Left renal pelvis (tissue), 4 donors: ENCODE results near the gene SOWAHC. TPM values are rescaled to one million over a fixed set of nuclear protein-coding genes. Genes with fewer than 3 reads are reported as not detected.
"Not testable (repeated sequence)": the region's sequence is repeated elsewhere in the genome, so short reads cannot be mapped to it uniquely, and the experiment has no call there.

ENCODE experiments used
- DNase-seq, 4 donors: peaks; one replicate each; pipeline ENCODE4 v3.0.0-alpha.2; 2013; ENCODE audit warnings: low read depth in 4 of 4, low spot score in 3 of 4
- polyA plus RNA-seq, 4 donors: library from polyadenylated mRNA; unstranded; fragments of 120-200 nt; gene quantifications; one replicate each; pipeline ENCODE4 v1.2.1, GENCODE V29; 2013; ENCODE audit not compliant: insufficient read length in 4 of 4

SOWAHC gene
- polyA plus RNA-seq, 4 donors: 13.7 to 20.2 (median 18.1) TPM

DNA sequence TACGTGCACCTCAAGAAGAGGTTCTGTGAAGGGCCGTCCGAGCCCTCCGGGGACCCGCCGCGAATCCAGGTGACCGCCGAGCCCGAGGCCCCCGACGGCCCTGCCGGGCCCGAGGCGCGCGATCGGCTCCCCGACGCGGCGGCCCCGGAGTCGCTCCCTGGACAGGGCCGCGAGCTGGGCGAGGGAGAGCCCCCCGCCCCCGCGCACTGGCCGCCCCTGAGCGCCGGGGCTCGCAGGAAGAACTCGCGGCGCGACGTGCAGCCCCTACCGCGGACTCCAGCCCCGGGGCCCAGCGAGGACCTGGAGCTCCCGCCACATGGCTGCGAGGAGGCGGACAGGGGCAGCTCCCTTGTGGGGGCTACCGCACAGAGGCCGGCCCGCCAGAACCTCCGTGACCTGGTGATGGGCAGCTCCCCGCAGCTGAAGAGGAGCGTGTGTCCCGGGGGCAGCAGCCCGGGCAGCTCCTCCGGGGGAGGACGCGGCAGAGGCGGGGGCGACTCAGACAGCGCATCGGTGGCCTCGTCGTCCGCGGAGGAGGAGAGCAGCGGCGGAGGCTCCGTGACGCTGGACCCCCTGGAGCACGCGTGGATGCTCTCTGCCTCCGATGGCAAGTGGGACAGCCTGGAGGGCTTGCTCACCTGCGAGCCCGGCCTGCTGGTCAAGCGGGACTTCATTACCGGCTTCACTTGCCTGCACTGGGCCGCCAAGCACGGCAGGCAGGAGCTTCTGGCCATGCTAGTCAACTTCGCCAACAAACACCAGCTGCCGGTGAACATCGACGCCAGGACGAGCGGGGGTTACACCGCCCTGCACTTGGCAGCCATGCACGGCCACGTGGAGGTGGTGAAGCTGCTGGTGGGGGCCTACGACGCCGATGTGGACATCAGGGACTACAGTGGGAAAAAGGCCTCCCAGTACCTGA, 812 bp downstream of the SOWAHC start:
- no peak for DNase-seq

DNA sequence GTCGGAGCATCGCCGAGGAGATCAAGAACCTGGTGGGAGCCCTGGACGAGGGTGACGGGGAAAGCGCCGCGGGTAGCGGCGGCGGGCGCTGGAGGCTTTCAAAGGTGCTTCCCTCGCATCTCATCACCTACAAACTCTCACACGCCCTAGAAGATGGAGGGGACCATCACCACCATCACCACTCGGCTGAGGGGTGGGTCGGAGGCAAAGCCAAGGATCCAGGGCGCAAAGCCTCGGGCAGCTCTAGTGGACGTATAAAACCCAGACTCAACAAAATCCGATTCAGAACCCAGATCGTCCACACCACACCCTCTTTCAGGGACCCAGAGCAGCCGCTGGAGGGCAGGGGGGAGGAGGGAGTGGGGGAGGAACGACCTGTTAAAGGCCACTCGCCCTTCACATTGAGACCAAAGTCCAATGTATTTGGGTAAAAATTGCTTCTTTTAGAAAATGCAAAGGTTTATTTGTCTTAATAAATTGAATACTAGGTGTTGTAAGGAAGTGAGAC, 1.5 kb downstream of the SOWAHC start:
- no peak for DNase-seq

DNA sequence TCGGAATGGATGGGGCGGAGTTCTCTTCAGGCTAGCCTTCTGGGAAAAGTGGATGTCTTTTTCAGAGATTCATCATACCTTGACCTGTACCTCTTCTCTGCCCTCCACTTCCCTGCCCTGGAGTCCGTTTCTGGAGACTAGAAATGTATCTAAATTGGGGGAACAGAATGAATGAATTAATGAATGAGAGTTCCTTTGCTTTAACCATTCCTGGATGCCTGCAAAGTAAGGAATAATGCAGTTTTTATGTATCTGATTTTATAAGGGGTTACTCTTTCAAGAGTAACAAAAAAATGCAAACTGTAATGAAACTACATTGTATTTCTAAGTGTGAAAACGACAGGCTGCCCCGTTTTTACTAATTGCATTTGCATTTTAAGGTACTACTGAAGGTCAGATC, 2.0 kb downstream of the SOWAHC start:
- no peak for DNase-seq

DNA sequence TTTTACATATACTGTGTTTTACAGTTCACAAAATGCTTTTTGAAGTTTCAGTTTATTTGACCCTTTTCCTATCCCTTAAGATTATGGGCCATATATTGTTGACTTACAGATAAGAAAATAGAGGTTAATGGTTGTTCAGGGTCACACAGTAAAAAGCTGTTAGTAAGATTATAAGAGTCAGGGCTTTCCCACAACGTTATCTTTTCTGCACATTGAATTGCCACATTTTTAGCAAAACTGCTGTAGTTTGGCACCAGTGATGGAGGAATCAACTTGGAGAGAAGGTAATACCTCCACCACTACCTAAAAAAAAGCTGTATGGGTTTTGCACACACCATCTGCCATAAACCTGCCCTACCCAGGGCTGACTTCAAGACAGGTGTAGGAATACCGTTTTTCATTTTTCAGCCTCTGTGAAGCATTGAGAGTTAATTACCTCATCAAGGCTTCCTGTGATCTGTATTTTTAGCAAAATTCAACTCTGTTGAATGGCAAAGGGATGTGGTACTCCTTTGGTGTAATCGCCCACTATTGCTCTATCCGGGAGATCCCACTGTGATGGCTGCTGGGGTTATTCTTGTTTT, 5.0 kb downstream of the SOWAHC start:
- DNase-seq: no peak

DNA sequence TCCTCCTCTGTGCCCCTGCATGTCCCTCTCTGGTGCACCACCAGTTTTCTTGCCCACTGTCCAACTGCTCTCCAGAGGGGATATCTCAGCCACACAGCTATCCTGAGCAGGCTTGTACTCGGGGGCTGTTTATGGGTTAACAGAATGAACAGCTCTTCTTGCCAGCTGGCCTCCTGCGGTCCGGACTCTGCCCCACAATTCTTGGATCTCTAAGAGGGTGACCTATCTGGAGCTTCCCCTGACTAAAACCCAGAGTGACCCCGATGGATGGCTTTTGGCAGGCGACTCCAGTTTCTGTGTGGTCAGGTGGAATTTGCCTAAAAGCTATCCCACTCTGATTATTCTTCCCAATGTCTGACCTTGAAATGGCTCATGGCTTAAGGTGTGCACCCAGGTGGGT, 9.1 kb downstream of the SOWAHC start:
- DNase-seq: no peak

DNA sequence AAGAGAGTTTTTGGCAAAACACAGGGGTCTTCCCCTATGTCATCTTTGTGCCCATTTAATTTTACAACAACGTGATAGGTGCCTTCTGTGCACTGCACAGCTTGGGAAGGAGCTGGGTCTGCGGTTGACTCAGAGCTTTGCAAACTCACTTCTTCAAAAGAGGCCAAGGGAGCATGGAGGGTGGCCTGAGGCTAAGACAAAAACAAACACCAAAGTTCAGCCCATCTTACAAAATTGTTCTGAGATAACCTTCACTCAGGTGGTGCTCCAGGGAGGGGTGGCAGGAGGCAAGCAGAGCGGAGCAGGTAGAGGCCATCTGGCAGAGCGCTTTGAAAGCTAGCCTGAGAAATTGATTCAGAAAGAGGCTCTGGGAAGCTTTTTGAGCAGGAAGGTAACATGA, 9.8 kb downstream of the SOWAHC start:
- no peak for DNase-seq

DNA sequence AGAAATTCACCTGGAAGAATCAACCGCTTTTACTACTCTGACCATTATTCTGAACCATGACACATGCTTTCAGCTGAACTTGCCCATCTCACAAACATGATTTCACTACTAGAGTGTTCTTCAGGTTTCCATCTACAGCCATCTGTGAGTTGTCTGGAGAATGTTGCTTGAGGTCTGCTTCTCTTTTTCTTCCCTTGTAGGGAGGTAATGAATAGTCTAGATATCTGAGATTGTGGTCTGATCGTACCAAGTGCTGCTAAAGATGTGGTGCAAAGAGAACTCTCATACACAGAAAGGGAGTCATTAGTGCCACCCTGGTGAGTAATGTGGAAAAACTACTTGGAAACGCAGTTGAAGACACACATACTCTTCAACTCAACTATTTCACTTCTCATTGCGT, 10.2 kb downstream of the SOWAHC start:
- no peak for DNase-seq

DNA sequence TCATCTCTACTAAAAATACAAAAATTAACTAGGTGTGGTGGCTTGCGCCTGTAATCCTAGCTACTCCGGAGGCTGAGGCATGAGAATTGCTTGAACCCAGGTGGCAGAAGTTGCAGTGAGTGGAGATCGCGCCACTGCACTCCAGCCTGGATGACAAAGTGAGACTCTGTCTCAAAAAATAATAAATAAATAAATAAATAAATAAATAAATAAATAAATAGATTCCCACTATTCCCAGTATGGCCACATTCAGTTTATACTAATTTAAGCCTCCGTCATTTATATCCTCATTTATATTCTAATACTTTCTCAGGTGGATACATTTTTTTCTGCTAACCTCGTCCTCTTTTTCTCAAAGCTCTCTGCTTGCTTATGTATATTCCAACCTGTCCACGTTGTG, 14.2 kb downstream of the SOWAHC start:
- DNase-seq: not testable (repeated sequence)

DNA sequence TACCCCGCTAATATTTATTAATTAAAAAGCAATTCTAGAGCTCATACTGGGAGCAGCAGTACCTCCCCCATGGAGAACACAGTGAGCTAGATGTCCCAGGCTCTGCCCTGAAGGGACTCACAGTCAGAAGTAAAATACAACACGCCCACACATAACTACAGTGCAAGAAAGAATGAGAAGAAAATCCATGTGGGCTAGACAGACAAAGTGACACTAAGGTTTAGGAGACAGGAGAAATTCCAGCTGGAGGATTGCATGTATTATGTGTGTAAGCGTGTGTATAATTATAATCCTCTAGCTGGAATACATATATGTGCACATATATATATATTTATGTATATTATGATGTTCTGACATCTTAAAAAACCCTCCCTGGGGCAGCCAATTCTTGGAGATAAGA, 15.7 kb downstream of the SOWAHC start:
- DNase-seq: no peak

DNA sequence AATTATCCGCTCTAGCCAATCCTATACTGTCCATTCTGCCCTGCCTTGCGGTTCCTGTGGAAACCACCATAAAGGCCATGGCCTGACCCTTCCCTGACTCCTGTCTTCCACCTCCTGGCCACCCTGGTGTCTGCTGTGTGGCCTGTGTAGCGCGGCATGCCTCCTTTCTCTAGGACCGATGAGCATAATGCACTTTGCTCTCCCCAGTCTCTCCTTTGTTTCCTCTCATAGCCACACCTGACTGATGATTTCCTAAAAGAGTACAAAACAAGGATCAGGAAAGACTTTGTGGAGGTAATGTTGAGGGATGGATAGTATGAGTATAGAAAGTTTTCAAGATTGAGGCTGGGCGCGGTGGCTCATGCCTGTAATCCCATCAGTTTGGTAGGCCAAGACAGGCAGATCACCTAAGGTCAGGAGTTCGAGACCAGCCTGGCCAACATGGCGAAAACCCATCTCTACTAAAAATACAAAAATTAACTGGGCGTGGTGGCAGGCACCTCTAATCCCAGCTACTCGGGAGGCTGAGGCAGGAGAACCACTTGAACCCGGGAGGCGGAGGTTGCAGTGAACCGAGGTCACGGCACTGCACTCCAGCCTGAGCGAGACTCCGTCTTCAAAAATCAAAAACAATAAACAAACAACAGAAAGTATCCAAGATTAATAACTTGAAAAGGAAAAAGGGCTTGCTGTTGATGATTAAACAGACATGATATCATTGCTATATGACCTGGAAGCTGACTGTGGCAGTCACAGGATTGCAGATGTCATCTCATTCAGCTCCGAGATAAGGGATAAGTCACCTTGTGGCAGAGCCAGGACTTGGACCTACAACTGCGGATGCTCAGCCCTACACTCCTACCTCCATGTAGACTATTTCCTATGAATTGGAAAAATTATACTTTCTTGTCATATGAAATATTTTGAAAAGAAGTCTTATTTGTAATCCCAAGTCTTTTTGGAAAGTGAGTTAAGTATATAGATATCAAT, 16.6 kb downstream of the SOWAHC start:
- no peak for DNase-seq

DNA sequence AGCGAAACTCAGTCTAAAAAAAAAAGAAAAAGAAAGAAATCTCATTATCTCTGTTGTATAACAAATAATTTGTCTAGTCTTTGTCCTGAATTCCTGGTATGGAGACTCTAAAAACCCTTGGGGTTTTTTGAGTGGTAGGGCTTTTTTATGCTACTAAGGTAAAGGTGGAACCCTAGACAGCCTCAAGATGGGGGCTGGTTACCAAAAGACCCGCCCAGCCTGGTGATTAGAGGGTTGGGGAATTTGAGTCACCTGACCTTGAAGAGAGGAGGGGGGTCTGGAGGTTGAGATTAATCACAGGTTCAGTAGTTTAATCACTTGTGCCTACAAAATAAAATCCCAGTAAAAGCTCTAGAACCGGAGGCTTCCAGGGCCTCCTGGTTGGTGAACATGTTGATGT, 17.6 kb downstream of the SOWAHC start:
- no peak for DNase-seq

DNA sequence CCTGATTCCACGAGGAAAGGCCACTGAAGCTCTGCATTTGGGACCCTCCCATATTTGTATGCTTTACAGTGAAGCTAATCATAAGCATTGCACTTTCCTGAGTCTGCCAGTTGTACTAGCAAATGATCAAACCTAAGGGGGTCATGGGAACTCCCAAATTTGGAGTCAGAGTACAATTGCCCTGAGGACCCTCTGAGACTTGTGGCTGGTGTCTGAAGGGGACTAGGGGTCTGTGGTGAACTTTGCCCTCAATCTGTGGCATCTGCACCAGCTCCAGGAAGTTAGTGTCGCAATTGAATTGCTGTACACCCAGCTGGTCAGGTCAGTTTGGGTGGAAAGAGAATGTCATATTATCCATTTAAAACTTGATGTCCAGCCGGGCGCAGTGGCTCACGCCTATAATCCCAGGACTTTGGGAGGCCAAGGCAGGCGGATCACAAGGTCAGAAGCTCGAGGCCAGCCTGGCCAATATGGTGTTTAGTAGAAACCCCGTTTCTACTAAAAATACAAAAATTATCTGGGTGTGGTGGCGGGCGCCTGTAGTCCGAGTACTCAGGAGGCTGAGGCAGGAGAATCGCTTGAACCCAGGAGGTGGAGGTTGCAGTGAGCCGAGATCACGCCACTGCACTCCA, 18.1 kb downstream of the SOWAHC start:
- DNase-seq: no peak

DNA sequence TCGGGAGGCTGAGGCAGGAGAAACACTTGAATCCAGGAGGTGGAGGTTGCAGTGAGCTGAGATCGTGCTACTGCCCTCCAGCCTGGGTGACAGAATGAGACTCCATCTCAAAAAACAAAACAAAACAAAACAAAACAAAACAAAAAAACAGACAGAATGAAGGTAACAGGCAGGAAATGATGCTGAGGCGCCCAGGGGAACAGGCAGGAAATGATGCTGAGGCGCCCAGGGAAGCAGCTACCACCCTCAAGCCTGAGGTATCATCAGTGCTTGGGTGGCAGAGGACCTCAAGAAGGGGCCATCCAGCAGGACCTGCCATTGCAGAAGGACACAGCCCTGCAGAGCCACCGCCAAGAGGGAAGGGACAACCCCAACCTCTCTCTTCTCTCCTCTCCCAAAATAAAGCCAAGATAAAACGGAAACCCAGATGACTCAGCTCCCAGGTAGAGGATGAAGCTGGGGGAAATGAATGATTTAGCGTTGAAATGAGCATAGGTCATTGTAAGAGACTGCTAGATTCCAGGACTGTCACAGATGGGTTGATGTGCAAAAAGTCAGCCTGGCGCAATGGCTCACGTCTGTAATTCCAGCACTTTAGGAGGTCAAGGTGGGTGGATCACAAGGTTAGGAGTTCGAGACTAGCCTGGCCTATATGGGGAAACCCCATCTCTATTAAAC, 19.3 kb downstream of the SOWAHC start:
- no peak for DNase-seq

DNA sequence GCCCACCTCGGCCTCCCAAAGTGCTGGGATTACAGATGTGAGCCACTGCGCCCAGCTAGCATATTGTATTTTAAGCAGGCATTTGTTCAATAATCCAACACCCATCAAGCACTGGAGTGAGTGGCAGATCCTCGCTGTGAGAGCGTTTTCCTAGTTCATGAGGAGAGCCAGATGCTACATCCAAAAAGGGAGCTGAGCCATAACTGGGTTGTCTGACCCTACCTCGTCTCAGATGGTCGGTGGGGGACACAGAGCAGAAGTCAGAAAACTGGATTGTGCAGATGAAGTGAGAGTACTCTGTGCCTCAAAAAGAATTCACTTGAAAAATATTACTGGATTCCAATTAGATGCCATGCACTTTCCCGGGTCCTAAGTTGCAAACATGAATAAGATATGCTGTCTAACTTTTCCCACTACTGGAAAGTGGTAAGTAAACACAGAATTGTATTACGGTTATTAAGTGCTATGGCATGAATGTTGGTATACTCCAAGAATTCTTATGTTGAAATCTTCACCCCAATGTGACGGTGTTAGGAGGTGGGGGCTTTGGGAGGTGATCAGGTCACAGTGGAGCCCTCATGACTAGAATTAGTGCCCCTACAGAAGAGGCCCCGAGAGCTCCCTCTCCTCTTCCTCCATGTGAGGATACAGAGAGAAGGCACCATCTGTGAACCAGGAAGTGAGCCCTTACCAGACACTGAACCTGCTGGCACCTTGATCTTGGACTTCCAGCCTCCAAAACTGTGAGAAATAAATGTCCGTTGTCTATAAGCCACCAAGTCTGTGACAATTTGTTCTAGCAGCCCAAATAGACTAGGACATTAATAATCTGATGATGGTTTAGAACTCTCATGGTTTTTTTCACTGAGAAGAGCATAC, 21.5 kb downstream of the SOWAHC start:
- no peak for DNase-seq

DNA sequence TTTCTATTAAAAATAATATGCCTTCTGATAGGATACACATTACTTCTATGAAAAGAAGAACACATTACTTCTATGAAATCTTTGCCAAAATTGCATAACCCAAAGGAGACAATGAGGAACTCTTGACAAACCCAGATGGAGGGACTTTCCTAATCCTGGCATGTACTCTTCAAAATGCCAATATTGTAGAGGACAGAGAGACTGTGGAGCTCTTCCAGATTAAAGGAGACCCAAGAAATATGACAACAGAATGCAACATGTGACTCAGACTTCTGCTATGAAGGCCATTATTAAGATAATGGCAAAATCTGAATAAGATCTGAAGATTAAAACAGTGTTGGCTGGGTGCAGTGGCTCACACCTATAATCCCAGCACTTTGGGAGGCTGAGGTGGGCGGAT, 22.2 kb downstream of the SOWAHC start:
- DNase-seq: no peak

DNA sequence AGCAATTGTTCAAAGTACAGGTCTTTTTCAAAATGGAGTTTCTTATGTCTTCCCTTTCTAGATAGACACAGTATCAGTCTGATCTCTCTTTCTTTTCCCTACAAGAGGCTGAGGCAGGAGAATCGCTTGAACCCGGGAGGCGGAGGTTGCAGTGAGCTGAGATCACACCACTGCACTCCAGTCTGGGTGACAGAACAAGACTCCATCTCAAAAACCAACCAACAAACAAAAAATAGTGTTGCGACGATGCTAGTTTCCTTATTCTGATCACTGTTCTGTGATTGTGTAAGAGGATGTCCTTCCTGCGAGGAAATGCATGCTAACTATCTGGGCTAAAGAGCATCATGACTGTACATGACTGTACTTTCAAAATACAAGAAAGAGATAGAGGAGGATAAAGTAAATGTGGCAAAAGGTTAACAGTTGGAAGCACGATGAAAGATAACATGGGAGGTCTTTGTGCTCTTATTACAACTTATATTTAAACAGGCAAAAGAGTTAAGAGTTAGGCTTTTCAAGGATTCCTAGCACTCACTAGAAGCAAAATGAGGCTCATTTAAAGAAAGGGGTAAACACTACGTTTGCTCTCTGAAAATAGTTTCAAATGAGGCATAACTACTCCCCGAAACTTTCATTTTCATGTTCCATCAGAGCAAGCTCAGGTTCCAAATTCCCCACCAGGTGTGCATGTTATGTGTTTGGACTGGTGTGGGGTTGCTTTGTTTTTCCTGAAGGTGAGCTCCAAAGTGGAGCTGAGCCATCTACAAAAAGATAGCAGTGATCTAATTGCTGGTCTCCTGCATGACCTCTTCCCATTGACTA, 23.8 kb downstream of the SOWAHC start:
- DNase-seq: no peak

DNA sequence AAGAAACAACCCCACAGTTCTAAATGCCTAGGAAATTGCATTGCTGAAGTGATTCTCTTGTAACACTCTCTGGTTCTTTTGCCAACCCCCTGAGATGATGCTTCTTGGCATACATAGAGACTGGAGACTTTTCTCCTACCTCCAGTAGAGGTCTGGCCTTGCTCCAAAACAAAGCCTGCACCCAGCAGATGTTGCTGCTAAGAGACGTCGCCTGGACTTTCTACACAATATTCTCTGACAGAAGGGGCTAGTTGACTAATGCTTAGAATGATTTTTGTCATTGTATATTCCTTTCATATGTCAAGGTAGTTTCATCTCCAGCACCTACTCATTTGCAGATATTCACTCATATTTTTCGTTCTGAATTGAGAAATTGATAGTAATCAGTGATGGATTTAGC, 24.6 kb downstream of the SOWAHC start:
- DNase-seq: no peak

DNA sequence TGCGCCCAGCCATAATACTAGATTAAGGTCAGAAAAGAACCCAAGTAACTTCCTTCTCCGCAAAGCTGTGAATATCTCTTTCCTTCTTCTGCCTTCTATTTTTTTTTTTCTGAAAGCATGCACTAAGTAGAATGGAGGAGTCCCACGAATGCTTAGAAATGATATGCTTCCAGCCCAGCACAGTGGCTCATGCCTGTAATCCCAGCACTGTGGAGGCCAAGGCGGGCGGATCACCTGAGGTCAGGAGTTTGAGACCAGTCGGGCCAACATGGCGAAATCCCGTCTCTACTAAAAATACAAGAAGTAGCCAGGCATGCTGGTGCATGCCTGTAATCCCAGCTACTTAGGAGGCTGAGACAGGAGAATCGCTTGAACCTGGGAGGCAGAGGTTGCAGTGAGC, 25.8 kb downstream of the SOWAHC start:
- DNase-seq: not testable (repeated sequence)
